H1 (cell line): Measurements from ENCODE around the gene DFFB. TPM values are rescaled to one million over a fixed set of nuclear protein-coding genes. Genes with fewer than 3 reads are reported as not detected.

ENCODE experiments used
- CTCF ChIA-PET: fragments of 300-600 bp; sonication (Branson Sonifier 250); formaldehyde crosslinking; loops from one replicate; lab custom pipeline; 2021; ENCODE audit not compliant: partially characterized antibody; lab: Charles Lee
- POLR2A ChIA-PET: fragments of 300-600 bp; sonication (Branson Sonifier 250); formaldehyde crosslinking; loops from one replicate; lab custom pipeline; 2021; ENCODE audit warnings: inconsistent platforms; ENCODE audit not compliant: partially characterized antibody; lab: Charles Lee
- DNase-seq, 2 experiments: peaks; one replicate each; pipeline versions ENCODE4 v3.0.0 to v3.0.0-alpha.2; 2010 to 2022; ENCODE audit warnings: low spot score in 2 of 2, low read depth in 1 of 2, mixed read lengths in 1 of 2
- FAIRE-seq: peaks from 2 replicates; lab custom pipeline; 2011; peaks lifted over from hg19 to GRCh38; lab: Jason Lieb, UNC
- H2AFZ ChIP-seq: 2 replicates; pipeline ENCODE4 v1.8.1; 2012; ENCODE audit warnings: low read length, inconsistent platforms
- H2AK5ac ChIP-seq: 2 replicates; pipeline ENCODE4 v1.6.1; 2013; ENCODE audit warnings: low read depth, low read length
- H2BK120ac ChIP-seq: replicated peaks from 2 replicates; pipeline ENCODE3; 2013; ENCODE audit warnings: low read depth, low read length, inconsistent platforms
- H2BK12ac ChIP-seq: 2 replicates; pipeline ENCODE4 v1.6.1; 2013; ENCODE audit warnings: low read depth, low read length
- H2BK15ac ChIP-seq: 2 replicates; pipeline ENCODE4 v1.6.1; 2013; ENCODE audit warnings: low read length
- H2BK20ac ChIP-seq: 2 replicates; pipeline ENCODE4 v1.6.1; 2013; ENCODE audit warnings: low read length
- H2BK5ac ChIP-seq: 2 replicates; pipeline ENCODE4 v1.6.1; 2013; ENCODE audit warnings: low read depth, low read length
- H3K14ac ChIP-seq: 2 replicates; pipeline ENCODE4 v1.6.1; 2013; ENCODE audit warnings: inconsistent platforms; ENCODE audit not compliant: insufficient read length
- H3K18ac ChIP-seq: 2 replicates; pipeline ENCODE4 v1.6.1; 2013; ENCODE audit warnings: low read length; ENCODE audit errors: extremely low read depth
- H3K23ac ChIP-seq: 2 replicates; pipeline ENCODE4 v1.6.1; 2013; ENCODE audit warnings: inconsistent platforms; ENCODE audit not compliant: insufficient read length
- H3K23me2 ChIP-seq: 2 replicates; pipeline ENCODE4 v1.6.1; 2013; ENCODE audit warnings: low read depth, low read length
- H3K27ac ChIP-seq: 2 replicates; pipeline ENCODE4 v1.6.1; 2011; ENCODE audit warnings: low read depth, low read length, inconsistent platforms
- H3K27me3 ChIP-seq, 4 experiments: replicated peaks in 1 of 4; 1 replicate in 1 of 4; 2 replicates in 3 of 4; pipeline versions ENCODE4 v1.6.1 to v1.8.1; 2011 to 2013; ENCODE audit warnings: low read length in 3 of 4, mild to moderate bottlenecking in 3 of 4, inconsistent platforms in 2 of 4, mixed read lengths in 2 of 4, moderate library complexity in 1 of 4; ENCODE audit not compliant: control insufficient read depth in 3 of 4, insufficient read depth in 3 of 4; ENCODE audit errors: extremely low read depth in 1 of 4
- H3K36me3 ChIP-seq, 4 experiments: 2 replicates each; pipeline versions ENCODE4 v1.6.1 to v1.8.1; 2011 to 2013; ENCODE audit warnings: mild to moderate bottlenecking in 4 of 4, low read length in 3 of 4, moderate library complexity in 2 of 4, control low read depth in 1 of 4, inconsistent platforms in 1 of 4; ENCODE audit not compliant: insufficient read depth in 4 of 4, control insufficient read depth in 2 of 4
- H3K4ac ChIP-seq: replicated peaks from 2 replicates; pipeline ENCODE3; 2013; ENCODE audit warnings: low read length, low read depth, mixed read lengths, inconsistent platforms; ENCODE audit not compliant: insufficient read length
- H3K4me1 ChIP-seq, 4 experiments: replicated peaks in 1 of 4; 1 replicate in 1 of 4; 2 replicates in 3 of 4; pipeline versions ENCODE4 v1.6.1 to v1.8.1; 2011 to 2013; ENCODE audit warnings: low read length in 3 of 4, inconsistent platforms in 2 of 4, mixed read lengths in 1 of 4; ENCODE audit not compliant: insufficient read depth in 4 of 4, control insufficient read depth in 3 of 4
- H3K4me2 ChIP-seq, 2 experiments: 2 replicates each; pipeline versions ENCODE4 v1.6.1 to v1.8.1; 2011 to 2013; ENCODE audit warnings: low read depth in 2 of 2, low read length in 2 of 2, control low read depth in 1 of 2, inconsistent platforms in 1 of 2, mild to moderate bottlenecking in 1 of 2; ENCODE audit not compliant: insufficient read depth in 1 of 2
- H3K4me3 ChIP-seq, 4 experiments: fragments of 200-600, 300-600 bp in 1 of 4; sonication (generic), shearing (Covaris generic), sonication (Bioruptor Twin) in 1 of 4; 2 replicates each; pipeline versions ENCODE4 v1.5.1 to v1.8.1; 2011 to 2016; ENCODE audit warnings: low read length in 4 of 4, low read depth in 3 of 4, control low read depth in 2 of 4, inconsistent platforms in 2 of 4, mild to moderate bottlenecking in 2 of 4, mixed read lengths in 1 of 4, moderate library complexity in 1 of 4; ENCODE audit not compliant: insufficient read depth in 2 of 4; ENCODE audit errors: extremely low read depth in 1 of 4
- H3K56ac ChIP-seq: replicated peaks from 2 replicates; pipeline ENCODE3; 2013; ENCODE audit warnings: low read depth, mild to moderate bottlenecking, mixed read lengths, low read length, inconsistent platforms; ENCODE audit not compliant: insufficient read length
- H3K79me1 ChIP-seq: 2 replicates; pipeline ENCODE4 v1.6.1; 2013; ENCODE audit warnings: low read depth, low read length, control low read depth
- H3K79me2 ChIP-seq, 2 experiments: 2 replicates each; pipeline versions ENCODE4 v1.6.1 to v1.8.1; 2012 to 2013; ENCODE audit warnings: low read length in 2 of 2, mild to moderate bottlenecking in 2 of 2, inconsistent platforms in 1 of 2; ENCODE audit not compliant: insufficient read depth in 2 of 2, control insufficient read depth in 1 of 2
- H3K9ac ChIP-seq, 4 experiments: replicated peaks in 1 of 4; 1 replicate in 1 of 4; 2 replicates in 3 of 4; pipeline versions ENCODE4 v1.6.1 to v1.8.1; 2011 to 2013; ENCODE audit warnings: low read depth in 3 of 4, low read length in 3 of 4, control low read depth in 2 of 4, mild to moderate bottlenecking in 2 of 4, moderate library complexity in 2 of 4, inconsistent platforms in 1 of 4; ENCODE audit errors: extremely low read depth in 1 of 4
- H3K9me3 ChIP-seq, 2 experiments: 2 replicates each; pipeline versions ENCODE4 v1.6.1 to v1.8.1; 2012 to 2013; ENCODE audit warnings: mild to moderate bottlenecking in 2 of 2, moderate library complexity in 2 of 2, control low read depth in 1 of 2, inconsistent platforms in 1 of 2, low read depth in 1 of 2, low read length in 1 of 2, mixed read lengths in 1 of 2; ENCODE audit not compliant: insufficient read depth in 2 of 2
- H4K20me1 ChIP-seq, 2 experiments: replicated peaks in 1 of 2; 2 replicates each; pipeline versions ENCODE3 to v1.8.1; 2011 to 2013; ENCODE audit warnings: inconsistent platforms in 2 of 2, low read length in 2 of 2, mild to moderate bottlenecking in 1 of 2; ENCODE audit not compliant: insufficient read depth in 2 of 2, control insufficient read depth in 1 of 2
- H4K5ac ChIP-seq: 2 replicates; pipeline ENCODE4 v1.6.1; 2013; ENCODE audit warnings: low read length, low read depth, mixed read lengths, inconsistent platforms; ENCODE audit not compliant: insufficient read length
- H4K8ac ChIP-seq: 2 replicates; pipeline ENCODE4 v1.8.0; 2013; ENCODE audit warnings: mild to moderate bottlenecking, moderate library complexity, low read length, inconsistent platforms; ENCODE audit not compliant: insufficient read depth; ENCODE audit errors: extremely low read depth
- H4K91ac ChIP-seq: replicated peaks from 2 replicates; pipeline ENCODE3; 2013; ENCODE audit warnings: low read length, mixed read lengths, inconsistent platforms; ENCODE audit not compliant: insufficient read length
- BRCA1 ChIP-seq: IDR thresholded peaks from 2 replicates; pipeline ENCODE4 v1.6.1; 2012; ENCODE audit warnings: low read depth, low read length, improper control_type of control experiment
- CBX8 ChIP-seq: fragments of 300-800, 300-1000 bp; sonication (generic); IDR thresholded peaks from 2 replicates; pipeline ENCODE4 v1.7.1; 2016; ENCODE audit warnings: low read depth, low read length, borderline replicate concordance
- CHD1 ChIP-seq: IDR thresholded peaks from 2 replicates; pipeline ENCODE4 v1.6.1; 2012; ENCODE audit warnings: low read depth, low read length, improper control_type of control experiment
- HDAC6 ChIP-seq: IDR thresholded peaks from one replicate; pipeline ENCODE4 v1.7.1; 2012; ENCODE audit warnings: low read depth, mild to moderate bottlenecking, inconsistent platforms, low read length, moderate library complexity
- JUND ChIP-seq: IDR thresholded peaks from 2 replicates; pipeline ENCODE4 v1.6.1; 2011; ENCODE audit warnings: mild to moderate bottlenecking, improper control_type of control experiment, low read length
- KDM1A ChIP-seq: fragments of 200-600, 300-600 bp; sonication (generic); IDR thresholded peaks from 2 replicates; pipeline ENCODE4 v1.7.1; 2016; ENCODE audit warnings: mild to moderate bottlenecking, low read length, borderline replicate concordance
- KDM5A ChIP-seq: fragments of 200-600 bp; IDR thresholded peaks from 2 replicates; pipeline ENCODE4 v1.7.1; 2012; ENCODE audit warnings: mild to moderate bottlenecking, low read length, inconsistent platforms, mixed read lengths
- MAX ChIP-seq: IDR thresholded peaks from 2 replicates; pipeline ENCODE4 v1.6.1; 2012; ENCODE audit warnings: inconsistent platforms
- NANOG ChIP-seq: IDR thresholded peaks from 2 replicates; pipeline ENCODE4 v1.6.1; 2011; ENCODE audit warnings: low read length, low read depth, mild to moderate bottlenecking, inconsistent platforms; ENCODE audit not compliant: insufficient read depth, poor library complexity, severe bottlenecking
- PHF8 ChIP-seq: fragments of 200-600 bp; sonication (generic); conservative IDR thresholded peaks from 2 replicates; pipeline ENCODE4 v1.7.1; 2012; ENCODE audit warnings: low read depth, mild to moderate bottlenecking, inconsistent platforms, low read length, moderate library complexity
- POLR2A ChIP-seq, 2 experiments: IDR thresholded peaks; 1 replicate in 1 of 2; 2 replicates in 1 of 2; pipeline ENCODE4 v1.6.1; 2011; ENCODE audit warnings: low read depth in 2 of 2, low read length in 2 of 2, mild to moderate bottlenecking in 2 of 2; ENCODE audit errors: control extremely low read depth in 1 of 2
- POU5F1 ChIP-seq: IDR thresholded peaks from 2 replicates; pipeline ENCODE4 v1.6.1; 2011; ENCODE audit warnings: low read depth, mild to moderate bottlenecking, low read length, moderate library complexity
- SUZ12 ChIP-seq: fragments of 200-600 bp; sonication (generic); IDR thresholded peaks from 2 replicates; pipeline ENCODE4 v1.6.1; 2012; ENCODE audit warnings: mild to moderate bottlenecking, inconsistent platforms, low read length, moderate library complexity, mixed read lengths
- TAF1 ChIP-seq: IDR thresholded peaks from 2 replicates; pipeline ENCODE4 v1.6.1; 2011; ENCODE audit warnings: mild to moderate bottlenecking, low read depth, low read length
- ZNF274 ChIP-seq: IDR thresholded peaks from 2 replicates; pipeline ENCODE4 v1.7.0; 2012; ENCODE audit warnings: low read length, borderline replicate concordance; ENCODE audit errors: extremely low read depth
- WGBS, 2 experiments: shearing (Covaris generic) in 1 of 2; methylation state at CpG; one replicate each; pipeline versions ENCODE4 v1.1.6 to v1.1.7; 2013 to 2015; ENCODE audit warnings: low lambda C conversion rate in 2 of 2, mixed read lengths in 2 of 2, inconsistent platforms in 1 of 2, low coverage in 1 of 2, missing lambda C conversion rate in 1 of 2; ENCODE audit not compliant: insufficient replicate concordance in 2 of 2, insufficient coverage in 1 of 2, insufficient read length in 1 of 2; ENCODE audit errors: extremely low coverage in 1 of 2, missing lambda C conversion rate in 1 of 2; 5-methylcytosine and 5-hydroxymethylcytosine counted together
- polyA plus RNA-seq, 7 experiments: library from polyadenylated mRNA; depleted of rRNA in 3 of 7; stranded (reverse) in 5 of 7; unstranded in 2 of 7; fragments of >200 nt in 5 of 7; fragments of 200-250 nt in 2 of 7; gene quantifications; 1 replicate in 5 of 7; 2 replicates in 1 of 7; 4 replicates in 1 of 7; pipeline versions ENCODE4 v1.2.1 to v1.2.3, GENCODE V29; 2011 to 2013; ENCODE audit warnings: missing spikeins in 2 of 7, mixed read lengths in 2 of 7
- total RNA-seq: library from RNA; stranded (reverse); fragmentation: NEBNext Ultra II Directional; extraction: Animal tissue kit (Norgen Biotek cat#: 25700); gene quantifications from 2 replicates; pipeline ENCODE4 v1.2.1, GENCODE V29; 2021

The DFFB gene
- total and polyA plus RNA-seq, 2 of the 8 experiments (the other 6 are each of a cell fraction or from before 2014, with no cell fraction given), result 8.6 to 11.9 TPM

GRCh38 chr1:3842912-3843311 lies 14.4 kb upstream of the DFFB start:
- H3K4me2 ChIP-seq, result no peak overlapping the region
- no peak overlapping the region for H2BK20ac ChIP-seq
- no peak overlapping the region for H2BK120ac ChIP-seq
- no peak overlapping the region for H3K27ac ChIP-seq
- no peaks in the 10 kb centered on the region for H4K20me1 ChIP-seq
- POLR2A ChIA-PET, result interaction anchor here (0.7 kb wide), 1 partner anchor 26 kb away, joined by 3 read pairs; no protein-coding TSS in a partner anchor
- no peak overlapping the region for H3K9ac ChIP-seq
- H4K8ac ChIP-seq, result no peak overlapping the region
- no peaks in the 10 kb centered on the region for H3K79me1 ChIP-seq
- no peak overlapping the region for H3K4ac ChIP-seq
- no peak overlapping the region for H3K23ac ChIP-seq
- no peak overlapping the region for H2BK5ac ChIP-seq
- no peak overlapping the region for H3K4me3 ChIP-seq
- no peak overlapping the region for H2BK15ac ChIP-seq
- FAIRE-seq (no peak), DNase-seq (no peak)
- no peaks in the 10 kb centered on the region for H3K9me3 ChIP-seq
- H3K23me2 ChIP-seq, result no peaks in the 10 kb centered on the region
- no peak overlapping the region for H3K56ac ChIP-seq
- no peaks in the 10 kb centered on the region for H3K27me3 ChIP-seq
- no peak overlapping the region for H2AFZ ChIP-seq
- H3K14ac ChIP-seq, result no peak overlapping the region
- no peak overlapping the region for H2BK12ac ChIP-seq
- no peaks in the 10 kb centered on the region for H3K79me2 ChIP-seq
- no peak overlapping the region for H3K18ac ChIP-seq
- no peak overlapping the region for H2AK5ac ChIP-seq
- H3K4me1 ChIP-seq, result no peaks in the 10 kb centered on the region
- no peak overlapping the region for H4K91ac ChIP-seq
- no peak overlapping the region for H4K5ac ChIP-seq
- peaks cover 0 to 19% (median 3%) of the 10 kb centered on the region in 4 experiments; a peak in 3 of 8 replicates for H3K36me3 ChIP-seq
- WGBS, 2 experiments, result 86% methylated on average over 9 of the region's 9 CpGs; no CpG with 5 or more reads in 1 of the 2 experiments
- CTCF ChIA-PET, result no interaction called here
- TF ChIP-seq KDM5A (no peak), BRCA1 (no peak), HDAC6 (no peak), ZNF274 (no peak), JUND (no peak), POLR2A (IDR thresholded peaks at IDR 0.05; ENCODE audit: control extremely low read depth in 1 of 2, low read depth in 2 of 2, low read length in 2 of 2) (no peak), SUZ12 (no peak), TAF1 (no peak), PHF8 (no peak), POU5F1 (no peak), CHD1 (no peak), NANOG (no peak), MAX (no peak), CBX8 (no peak), KDM1A (no peak)
